HG03378 (cell line): ENCODE measurements around the gene UVRAG.
"Not testable (repeated sequence)": the region's sequence is repeated elsewhere in the genome, so short reads cannot be mapped to it uniquely, and the experiment has no call there.

Experiments used
- ATAC-seq: cut with Tn5 transposase; IDR thresholded peaks from one replicate; pipeline ENCODE4 v1.9.1; 2021; ENCODE audit warnings: mild to moderate bottlenecking, moderate library complexity; ENCODE audit not compliant: unreplicated experiment

UVRAG gene

GRCh38 chr11:75834728-75835127 is 19.7 kb downstream of the UVRAG start:
- ATAC-seq, result no peak

DNA sequence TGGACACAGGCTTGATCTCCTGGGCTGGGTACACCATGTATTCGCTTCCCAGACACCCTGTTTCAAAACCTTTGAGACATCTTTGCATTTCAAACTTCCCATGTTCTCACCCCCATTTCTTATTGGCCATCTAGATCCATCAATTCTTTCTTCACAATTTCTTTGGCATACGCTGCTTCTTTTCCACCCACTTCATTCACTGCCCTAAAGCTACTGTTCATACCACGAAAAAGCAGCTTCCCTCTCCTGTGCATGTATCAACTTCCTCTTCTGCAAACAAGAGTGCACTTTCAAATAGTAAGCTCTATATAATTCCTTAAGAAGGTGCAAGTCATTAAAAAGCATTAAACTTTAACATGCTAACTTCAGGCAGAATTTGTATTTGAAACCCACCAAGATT is 21.4 kb downstream of the UVRAG start:
- ATAC-seq, result no peak

- no peak for ATAC-seq
Observed at GRCh38 chr11:75839851-75840250, 24.8 kb downstream of the UVRAG start.

GRCh38 chr11:75840522-75840921 is 25.5 kb downstream of the UVRAG start:
- no peak for ATAC-seq

GRCh38 chr11:75841739-75842138 is 26.7 kb downstream of the UVRAG start:
- ATAC-seq, result no peak

DNA sequence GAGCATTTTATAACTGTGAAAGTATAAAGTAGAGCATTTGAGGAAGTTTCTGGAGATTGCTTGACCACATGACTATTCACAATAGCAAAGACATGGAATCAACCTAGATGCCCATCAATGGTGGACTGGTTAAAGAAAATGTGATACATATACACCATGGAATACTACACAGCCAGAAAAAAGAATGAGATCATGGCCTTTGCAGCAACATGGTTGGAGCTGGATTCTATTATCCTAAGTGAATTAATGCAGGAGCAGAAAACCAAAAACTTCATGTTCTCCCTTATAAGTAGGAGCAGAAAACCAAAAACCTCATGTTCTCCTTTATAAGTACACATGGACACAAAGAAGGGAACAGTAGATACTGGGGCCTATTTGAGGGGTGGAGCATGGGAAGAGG is 30.3 kb downstream of the UVRAG start:
- no peak for ATAC-seq

DNA sequence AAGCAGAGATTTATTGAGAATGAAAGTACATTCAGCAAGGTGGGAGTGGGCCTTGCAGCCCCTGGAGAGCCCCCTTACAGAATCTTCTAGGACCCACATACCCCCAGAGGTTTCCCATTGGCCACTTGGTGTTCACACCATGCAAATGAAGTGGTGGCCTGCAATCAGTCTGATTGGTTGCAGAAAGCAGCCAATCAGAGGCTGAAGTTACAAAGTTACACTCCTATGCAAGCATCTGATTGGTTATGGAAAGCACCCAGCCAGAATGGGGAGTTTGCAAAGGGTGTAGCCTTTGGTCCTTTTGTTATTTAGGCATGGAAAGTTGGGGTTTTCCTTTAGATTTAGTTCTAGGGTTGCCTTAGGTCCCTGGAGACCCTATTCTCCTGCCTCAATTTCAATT is 34.9 kb downstream of the UVRAG start:
- no peak for ATAC-seq

DNA sequence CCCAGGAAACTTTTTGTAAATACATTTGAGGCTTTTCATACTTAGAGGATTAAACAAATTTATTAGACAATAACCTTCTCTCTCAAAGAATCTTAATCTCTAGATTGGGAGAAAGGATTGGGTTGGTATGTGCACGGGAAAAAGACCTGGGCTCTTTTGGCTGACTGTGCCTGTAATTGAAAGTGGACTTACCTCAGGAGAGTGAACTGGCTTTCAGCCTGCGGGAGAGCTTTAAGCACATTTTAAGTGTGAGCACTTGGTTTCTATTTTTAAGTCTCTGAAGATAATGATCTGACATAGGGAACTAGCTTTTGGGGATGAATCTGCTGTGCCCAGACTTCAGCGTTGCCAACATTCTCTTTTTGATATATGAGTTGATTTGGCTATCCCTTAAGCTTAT is 35.8 kb downstream of the UVRAG start:
- ATAC-seq, result no peak

DNA sequence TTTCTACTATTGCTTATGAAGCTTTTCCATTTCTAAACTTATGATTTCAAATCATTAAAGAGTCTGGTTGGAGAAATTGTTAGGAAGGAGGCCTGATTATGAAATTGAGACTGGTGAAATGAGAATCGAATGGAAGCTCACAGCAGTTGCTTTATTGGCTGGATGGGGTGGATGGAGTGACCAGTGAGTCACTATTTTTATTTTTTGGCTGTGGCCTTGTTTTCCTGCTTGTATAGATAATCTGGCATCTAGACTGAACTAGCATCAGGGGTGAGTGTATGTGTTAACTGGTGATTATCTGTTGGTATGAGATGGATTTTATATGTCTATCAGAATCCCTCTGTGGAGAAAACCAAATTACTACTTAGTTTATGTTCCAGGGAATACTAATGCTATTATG is 36.2 kb downstream of the UVRAG start:
- ATAC-seq, result no peak

- ATAC-seq, result no peak
Observed at GRCh38 chr11:75852406-75853017, 37.5 kb downstream of the UVRAG start.

GRCh38 chr11:75853563-75853962 is 38.6 kb downstream of the UVRAG start:
- ATAC-seq, result not testable (repeated sequence)

- no peak for ATAC-seq
Observed at GRCh38 chr11:75853971-75854370, 39.0 kb downstream of the UVRAG start.

GRCh38 chr11:75855206-75855605 is 40.2 kb downstream of the UVRAG start:
- ATAC-seq, result no peak

DNA sequence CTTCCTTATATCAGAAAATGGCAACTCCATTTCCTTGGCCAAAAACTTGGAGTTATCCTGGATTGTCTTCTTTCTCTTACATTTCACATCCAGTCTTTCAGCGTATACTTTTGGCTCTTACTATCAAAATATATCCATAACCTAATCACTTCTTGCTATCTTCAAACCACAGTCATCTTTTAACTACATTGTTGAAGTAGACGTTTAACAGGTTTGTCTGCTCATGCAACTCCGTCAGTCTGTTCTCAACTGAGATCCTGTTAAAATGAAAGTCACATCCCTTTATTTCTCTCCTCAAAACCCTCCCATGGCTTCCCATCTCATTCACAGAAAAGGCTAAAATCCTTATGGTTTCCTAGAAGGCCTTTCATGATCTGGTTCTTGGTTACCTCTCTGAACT is 41.9 kb downstream of the UVRAG start:
- no peak for ATAC-seq

- ATAC-seq, result no peak
Observed at GRCh38 chr11:75858042-75858441, 43.0 kb downstream of the UVRAG start.

- ATAC-seq, result no peak
Observed at GRCh38 chr11:75858613-75859012, 43.6 kb downstream of the UVRAG start.

DNA sequence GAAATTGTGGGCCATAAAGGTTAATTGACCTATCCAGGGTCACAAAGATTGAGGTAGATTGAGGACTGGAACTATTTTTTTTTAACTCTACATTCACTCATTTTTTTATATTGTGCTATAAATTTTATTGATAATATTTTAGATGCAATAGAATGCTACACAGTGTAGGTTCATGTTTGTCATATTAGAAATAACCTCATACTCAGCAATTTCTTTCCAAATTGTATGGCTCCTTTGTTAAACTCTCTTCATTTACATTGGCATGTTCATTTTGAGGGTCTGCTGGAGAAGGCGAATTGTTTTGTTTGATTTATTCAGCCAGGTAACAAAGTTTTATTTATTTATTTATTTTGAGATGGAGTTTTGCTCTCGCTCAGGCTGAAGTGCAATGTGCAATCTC is 44.6 kb downstream of the UVRAG start:
- ATAC-seq, result no peak

DNA sequence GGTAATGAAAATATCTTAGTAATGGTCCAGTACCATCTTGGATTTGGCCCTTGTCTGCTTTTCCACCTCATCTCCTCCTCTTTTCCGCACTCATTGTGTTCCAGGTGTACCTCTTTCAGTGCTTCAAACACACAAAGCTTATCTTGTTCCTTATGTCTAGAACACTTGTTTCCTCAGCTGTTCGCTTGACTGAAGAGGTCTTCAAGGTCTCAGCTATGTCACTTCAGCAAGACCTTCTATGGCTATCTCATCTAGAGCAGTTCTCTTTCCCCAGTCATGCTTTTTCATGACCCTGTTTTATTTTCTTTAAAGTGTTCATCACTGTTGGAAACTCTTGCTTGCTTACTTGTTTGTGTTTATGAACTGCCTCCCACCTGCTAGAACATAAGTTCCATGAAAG is 47.4 kb downstream of the UVRAG start:
- ATAC-seq, result no peak

GRCh38 chr11:75867778-75868374 is 52.9 kb downstream of the UVRAG start:
- ATAC-seq, result no peak

GRCh38 chr11:75868990-75869389 is 54.0 kb downstream of the UVRAG start:
- no peak for ATAC-seq

DNA sequence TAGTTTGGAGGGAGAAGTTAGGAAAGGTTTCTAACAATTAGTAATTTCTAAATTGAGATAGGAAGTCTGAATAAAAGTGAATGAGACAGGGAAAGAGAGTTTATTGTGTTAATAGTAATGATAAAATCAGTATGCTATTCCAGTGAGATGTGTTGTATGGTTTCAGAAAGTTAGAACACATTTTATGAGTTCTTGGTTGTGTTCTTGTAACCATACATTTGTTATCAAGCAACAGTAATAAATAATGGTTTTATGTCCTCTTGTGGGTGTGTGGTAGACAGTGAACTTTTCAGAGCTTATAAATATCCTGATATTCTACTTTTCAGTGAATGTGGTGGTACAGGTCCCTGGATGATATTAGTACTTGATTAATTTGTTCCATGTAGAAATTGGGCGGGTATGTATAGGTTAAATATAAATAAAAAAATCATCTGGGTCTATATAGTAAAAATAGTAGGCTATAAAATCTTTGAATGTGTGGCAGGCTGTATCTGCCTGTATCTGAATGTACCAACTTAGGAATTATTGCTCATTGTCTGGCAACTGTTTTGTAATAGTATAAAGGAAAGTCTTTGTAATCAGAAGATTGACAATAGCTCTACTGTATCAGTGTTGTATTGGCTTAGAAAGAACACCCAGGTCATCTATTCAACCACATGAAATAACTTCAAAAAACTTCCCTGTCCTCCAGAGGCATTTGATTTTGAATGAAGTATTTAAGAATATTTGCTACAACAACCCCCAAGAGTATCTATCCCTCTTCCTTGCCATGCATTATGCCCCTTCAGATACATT is 54.8 kb downstream of the UVRAG start:
- no peak for ATAC-seq

DNA sequence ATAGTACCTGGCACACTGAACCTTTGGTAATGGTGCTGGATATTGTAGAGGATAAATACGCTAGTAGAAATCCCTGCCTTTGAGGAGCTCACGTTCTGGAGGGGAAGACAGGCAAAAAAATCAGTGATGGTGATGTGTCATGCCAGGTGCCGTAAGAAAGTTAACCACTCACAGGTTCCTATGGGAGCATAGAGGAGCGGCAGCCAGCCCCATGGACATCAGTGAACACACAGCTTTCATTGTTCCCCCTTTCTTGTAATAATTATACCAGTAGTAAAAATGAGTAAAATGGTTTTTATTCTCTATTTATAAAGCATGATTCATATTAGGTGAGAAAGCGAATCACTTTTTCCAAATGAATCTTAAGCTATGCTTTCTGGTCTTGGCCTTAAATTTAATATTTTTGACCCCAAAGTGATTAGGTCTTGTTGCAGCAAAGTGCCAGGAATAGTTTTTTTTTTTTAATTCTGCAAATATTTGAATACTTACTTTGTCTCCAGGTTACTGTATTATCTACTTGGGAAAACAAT is 57.9 kb downstream of the UVRAG start:
- no peak for ATAC-seq
